MV-4-11 (cell line): ENCODE measurements around the gene ATP13A2.

Experiments used
- DNase-seq: peaks from one replicate; lab custom pipeline; 2025; lab: John Stamatoyannopoulos, UW

Gene ATP13A2, protein sequence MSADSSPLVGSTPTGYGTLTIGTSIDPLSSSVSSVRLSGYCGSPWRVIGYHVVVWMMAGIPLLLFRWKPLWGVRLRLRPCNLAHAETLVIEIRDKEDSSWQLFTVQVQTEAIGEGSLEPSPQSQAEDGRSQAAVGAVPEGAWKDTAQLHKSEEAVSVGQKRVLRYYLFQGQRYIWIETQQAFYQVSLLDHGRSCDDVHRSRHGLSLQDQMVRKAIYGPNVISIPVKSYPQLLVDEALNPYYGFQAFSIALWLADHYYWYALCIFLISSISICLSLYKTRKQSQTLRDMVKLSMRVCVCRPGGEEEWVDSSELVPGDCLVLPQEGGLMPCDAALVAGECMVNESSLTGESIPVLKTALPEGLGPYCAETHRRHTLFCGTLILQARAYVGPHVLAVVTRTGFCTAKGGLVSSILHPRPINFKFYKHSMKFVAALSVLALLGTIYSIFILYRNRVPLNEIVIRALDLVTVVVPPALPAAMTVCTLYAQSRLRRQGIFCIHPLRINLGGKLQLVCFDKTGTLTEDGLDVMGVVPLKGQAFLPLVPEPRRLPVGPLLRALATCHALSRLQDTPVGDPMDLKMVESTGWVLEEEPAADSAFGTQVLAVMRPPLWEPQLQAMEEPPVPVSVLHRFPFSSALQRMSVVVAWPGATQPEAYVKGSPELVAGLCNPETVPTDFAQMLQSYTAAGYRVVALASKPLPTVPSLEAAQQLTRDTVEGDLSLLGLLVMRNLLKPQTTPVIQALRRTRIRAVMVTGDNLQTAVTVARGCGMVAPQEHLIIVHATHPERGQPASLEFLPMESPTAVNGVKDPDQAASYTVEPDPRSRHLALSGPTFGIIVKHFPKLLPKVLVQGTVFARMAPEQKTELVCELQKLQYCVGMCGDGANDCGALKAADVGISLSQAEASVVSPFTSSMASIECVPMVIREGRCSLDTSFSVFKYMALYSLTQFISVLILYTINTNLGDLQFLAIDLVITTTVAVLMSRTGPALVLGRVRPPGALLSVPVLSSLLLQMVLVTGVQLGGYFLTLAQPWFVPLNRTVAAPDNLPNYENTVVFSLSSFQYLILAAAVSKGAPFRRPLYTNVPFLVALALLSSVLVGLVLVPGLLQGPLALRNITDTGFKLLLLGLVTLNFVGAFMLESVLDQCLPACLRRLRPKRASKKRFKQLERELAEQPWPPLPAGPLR

DNA sequence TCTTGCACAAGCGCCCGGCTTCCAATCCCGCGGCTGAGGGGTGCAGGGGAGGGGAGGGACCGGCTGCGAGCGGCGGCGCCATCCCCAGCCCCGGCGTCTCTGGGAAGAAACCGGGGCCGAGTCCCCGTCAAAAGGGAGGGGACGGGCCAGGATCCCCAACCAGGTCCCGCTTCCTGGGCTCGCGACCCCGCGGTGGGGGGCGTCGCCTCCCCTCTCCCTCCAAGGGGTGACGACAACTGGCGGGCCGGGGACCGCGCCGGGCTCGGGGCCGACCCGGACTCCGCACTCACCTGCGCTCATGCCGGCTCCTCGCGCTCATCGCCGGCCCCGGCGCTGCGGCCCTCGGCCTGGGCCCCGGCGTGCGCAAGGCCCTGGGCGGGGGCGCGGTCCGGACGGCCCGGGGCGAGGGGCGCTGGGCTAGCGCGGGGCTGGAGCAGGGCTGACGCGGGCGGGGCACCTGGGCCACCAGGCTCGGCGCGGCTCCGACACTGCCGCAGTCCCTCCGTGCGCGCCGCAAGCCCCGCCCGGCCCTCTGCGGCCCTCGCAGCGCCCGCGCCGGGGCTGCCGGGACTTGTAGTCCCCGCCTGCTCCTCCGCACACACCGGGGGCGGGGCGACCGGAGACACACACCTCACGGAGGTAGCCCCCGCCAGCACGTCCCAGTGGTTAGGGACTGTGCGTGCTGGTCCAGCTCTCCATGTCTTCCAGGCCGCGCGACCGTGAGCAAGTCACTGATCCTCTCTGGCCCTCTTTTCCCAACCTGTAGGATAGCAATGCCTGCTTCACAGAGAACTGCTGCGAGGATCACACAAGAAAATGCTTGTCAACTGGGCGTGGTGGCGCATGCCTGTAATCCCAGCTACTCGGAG lies at the start of gene ATP13A2:
TSS of gene ATP13A2 (minus strand) at position 490 of the 869 bp plus-strand sequence. CDS start at position 300, 190 bp downstream.
- DNase-seq = peak; percentile 48

DNA sequence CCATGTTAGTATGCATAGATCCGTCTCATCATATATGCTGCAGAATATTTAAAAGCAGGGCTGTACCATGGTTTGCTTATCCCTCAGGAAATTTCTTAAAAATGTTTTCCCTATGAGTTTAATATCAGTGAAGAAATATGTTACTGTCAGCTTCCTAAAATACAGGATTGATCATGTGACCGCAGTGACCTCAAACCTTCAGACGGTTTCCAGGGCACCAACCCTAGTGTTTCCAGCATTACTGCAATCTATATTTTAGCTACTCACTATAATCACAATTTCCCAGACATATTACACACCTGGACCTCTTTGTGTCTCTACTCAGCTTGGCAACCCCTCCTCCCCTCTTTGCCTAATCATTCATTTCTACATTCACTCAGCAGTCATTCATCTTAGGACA lies 49.8 kb upstream of the ATP13A2 start:
- peak; percentile 54 for DNase-seq

DNA sequence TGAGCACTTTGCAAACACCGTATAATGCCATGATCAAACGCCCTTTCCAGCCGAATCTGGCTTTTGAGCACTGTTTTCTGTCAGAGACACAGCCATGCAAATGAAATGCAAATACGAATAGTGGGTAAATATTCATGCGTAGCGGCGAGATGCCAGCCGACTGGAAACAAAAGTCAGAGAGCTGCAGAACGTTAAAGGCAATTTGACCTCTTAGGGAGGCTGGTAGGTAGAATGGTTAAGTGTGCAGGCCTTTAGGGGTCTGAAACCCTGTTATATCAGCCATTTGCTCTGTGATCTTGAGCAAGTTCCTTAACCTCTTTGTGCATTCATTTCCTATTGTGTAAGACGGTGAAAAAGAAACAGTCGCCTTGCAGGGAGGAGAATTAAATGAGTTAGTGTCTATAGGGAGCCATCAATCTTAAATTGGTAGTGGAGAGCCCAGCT lies 48.6 kb upstream of the ATP13A2 start:
- DNase-seq = peak; percentile 80

DNA sequence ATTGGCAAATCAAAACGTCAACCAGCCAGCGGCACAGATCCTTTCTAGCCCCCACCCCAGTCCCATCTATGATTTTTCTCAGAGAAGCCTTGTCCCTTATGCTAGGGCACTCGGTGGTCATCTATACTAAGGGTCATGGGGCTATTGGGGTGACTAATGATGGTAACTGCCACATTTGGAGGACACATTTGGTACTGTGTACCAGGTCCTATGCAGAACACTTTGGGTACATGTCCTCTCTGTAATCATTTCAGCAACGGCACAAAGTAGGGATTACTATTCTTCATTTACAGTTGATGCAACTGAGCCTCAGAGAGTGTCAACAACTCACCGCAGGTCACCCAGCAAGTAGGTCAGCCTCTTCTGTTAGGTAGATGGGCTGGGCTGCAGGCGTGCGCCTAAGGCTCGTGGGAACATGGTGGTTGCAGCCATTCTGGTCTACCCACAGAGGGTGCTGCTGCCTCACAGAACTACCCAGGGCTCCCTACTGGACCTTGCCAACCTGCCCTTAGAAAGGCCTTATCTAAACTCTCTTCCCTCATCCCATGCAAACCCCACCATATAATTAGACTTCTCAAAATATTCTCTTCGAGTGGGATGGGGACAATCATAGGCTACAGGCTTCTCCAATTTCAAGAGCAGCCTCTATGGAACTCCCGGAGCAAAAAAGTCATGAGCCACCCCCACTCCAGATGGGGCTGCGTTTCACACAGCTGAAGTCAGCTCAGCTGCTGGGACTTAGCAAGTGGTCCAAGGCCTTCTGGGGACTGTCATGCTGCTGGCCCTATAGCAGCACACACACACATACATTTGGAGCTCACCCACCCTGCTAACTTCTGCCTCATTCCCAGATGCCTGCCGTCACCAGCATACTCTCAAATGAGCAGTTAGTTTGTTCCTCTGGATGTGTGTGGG lies 47.9 kb upstream of the ATP13A2 start:
- DNase-seq = peak; percentile 72

DNA sequence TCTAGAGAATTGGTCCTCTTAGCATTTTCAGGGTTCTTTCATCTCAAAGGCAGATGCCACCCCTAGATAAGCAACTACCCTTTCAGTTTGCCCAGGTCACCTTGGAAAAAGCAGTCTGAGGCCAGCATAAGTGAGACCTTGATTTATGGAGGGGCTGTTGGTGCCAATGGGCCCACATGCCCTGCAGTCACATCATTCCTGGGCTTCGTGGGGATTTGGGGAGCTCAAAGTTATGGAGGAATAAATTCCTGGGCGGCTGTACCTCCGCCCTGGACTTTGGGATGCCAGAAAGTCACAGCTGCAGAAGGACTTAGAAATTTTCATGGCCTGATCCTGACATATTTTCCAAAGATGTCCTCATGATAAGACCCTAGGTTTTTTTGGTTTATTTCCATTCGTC lies 44.8 kb upstream of the ATP13A2 start:
- DNase-seq = no peak

DNA sequence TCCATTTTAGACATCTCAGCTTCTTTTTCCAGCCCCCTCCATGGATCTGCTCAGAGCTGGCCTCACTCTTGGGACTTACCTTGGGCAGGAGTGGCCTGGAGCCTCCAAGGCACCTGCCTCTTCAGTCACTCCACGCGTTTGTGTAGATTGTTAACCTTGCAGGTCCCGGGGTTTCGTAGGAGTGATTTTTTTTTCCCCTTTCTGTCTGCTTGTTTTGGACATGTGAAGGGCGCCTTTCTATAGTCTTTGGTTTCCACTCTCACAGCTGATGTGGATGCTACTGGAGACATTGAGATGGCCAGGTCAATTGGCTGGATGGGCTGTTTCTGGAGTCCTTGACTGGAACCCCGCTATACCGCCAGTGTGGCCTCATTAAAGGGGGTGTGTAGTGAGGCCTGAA lies 44.1 kb upstream of the ATP13A2 start:
- DNase-seq = no peak

DNA sequence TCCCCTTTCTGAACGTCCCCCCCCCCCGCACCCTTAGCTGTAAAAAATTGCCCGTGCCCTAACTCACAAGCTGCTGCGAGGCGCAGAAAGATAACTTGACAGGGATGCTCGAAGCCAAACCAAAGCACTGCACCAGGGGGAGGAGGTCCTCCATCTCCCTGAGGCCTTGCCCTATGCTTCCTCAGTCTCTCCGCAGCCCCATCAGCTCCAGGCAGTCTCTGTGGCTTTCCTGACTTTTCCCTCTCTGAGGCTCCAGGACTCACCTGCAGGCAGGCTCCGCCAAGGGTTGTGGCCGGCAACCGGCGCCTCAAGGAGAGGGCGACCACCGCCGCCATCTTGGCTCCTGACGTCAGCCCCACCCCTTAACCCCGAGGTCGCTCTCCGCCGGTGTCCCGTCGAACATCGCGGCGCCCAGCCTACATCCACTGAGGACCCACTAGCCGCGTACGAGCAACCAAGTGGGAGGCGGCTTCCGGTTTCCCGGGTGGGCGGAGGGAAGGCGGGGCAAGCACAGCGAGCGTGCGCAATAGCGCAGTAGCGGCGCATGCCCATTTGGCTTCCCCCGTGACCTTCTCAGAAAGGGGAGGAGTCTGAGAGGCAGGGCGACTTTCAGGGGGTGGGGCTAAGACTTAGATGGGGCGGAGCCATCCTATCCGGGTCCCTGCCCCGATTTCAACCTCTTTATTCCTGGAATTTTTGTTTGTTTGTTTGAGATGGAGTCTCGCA lies 42.1 kb upstream of the ATP13A2 start, which contains the start of gene SDHB:
TSS of gene SDHB (minus strand) at position 348 of the 726 bp plus-strand sequence. CDS start at position 335, 13 bp downstream.
- peak; percentile 96 for DNase-seq

DNA sequence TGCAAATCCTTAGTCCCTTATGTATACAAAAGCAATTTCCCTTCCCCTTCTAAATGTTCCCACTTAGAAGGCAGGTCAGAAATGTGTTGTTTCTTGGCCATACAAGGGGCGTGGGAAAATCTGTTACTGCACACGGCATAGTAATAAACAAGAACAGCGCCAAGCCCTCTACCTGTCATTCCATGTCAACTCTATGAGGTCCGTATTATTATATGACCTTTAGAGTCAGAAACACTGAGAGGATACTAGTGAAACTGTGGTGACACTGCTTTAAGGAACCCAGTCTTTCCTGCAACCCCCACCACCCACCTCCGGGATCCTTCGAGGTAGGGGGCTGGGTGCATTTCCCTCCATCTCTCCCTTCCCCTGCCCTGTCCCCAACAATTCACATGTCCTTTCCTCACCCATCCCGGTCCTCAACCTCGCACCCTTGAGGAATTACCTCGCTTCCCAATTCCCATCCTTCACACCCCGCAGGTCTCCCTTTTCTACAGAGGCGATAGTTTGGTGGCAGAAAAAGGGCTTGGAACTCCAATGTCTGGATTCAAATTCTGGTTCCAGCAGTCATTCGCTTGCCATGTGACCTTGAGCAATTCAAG lies 41.5 kb upstream of the ATP13A2 start:
- peak; percentile 38 for DNase-seq

DNA sequence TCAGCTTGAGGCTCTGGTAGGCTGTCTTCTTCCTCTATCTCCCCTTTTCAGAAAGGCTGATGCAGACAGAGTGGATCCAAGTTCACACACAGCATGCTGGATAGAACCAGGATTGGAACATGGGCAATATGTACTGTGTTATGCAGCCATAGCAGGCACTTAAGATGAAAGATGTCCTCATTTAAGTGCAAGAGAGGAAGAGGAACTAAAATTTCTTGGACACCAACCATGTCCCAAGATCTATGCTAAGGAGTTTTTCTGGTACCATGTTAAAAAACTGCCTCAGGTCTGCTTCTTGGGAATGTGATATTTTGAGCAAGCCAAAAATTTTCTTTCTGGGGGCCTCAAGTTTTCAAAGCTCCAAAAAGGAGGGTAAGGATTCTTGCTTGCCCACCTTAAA lies 40.9 kb upstream of the ATP13A2 start:
- DNase-seq = peak; percentile 38

DNA sequence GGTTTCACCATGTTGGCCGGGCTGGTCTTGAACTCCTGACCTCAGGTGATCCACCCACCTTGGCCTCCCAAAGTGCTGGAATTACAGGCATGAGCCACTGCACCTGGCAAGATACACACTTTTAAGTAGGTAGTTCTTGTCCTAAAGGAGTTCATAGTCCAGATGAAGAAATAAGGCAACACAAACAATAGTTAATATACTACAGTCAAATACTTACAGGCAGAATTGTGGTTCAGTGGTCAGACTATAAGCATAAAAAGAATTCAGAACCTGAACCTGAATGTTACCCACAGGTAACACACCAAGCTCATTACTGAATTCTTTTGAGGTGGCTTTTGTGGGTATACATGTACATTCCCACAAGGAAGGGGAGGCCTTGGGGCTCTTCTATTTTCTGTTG lies 40.3 kb upstream of the ATP13A2 start:
- no peak for DNase-seq

DNA sequence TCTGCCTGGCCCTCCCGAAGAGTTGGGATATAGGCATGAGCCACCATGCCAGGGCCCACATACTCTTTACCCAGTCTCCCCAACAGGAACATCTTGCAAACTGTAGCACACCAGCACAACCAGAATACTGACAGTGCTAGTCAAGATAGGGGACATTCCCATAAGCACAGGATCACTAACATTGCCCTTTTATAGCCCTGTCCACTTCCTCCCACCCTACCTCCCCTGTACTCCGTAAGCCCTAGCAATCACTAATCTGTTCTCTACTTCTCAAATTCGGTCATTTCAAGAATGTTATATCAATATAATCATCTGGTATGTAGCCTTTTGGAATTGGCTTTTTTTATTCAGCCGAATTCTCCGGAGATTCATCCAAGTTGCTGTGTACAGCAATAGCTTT lies 36.2 kb upstream of the ATP13A2 start:
- no peak for DNase-seq

DNA sequence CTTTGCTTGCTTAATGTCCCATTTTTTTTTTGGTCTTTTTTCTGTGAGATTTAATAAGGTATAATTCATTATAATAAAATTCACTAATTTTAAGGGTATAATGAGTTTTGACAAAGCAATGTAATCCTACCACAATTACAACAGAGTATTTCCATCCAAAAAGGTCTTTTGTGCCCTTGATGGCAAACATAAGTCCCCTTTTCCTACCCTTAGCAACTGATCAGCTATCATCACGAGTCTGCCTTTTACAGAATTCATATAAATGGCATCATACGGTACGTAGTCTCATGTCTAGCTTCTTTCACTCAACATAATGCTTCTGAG lies 34.6 kb upstream of the ATP13A2 start:
- no peak for DNase-seq

DNA sequence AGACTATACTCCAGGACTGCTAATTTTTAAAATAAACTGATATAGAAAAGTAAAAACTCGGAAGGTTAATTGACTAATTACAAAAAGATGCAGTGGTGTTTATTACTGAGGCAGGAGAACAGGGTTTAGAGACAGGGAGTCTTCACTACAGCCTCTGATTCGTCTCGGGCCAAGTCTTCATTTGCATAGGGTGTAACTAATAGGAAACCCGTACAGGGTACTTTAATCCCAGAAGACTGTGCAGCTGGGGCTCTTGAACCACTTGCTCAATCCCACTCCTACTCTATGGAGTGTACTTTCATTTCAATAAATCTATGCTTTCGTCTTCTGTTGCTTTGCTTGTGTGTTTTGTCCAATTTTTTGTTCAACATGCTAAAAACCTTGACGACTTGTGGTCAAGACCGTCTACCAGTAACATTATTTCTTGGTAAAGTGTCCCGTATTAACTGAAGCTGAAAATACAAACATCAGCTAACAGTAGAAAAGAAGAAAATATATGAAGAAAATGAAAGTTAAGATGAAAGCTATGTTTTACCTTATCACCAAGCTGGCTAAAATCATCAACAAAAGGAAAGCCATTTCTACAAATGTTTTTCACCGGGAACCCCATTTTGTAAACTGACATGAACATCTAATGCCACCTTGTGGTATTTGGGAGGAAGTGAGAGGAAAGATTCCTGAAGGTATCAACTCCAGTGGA lies 34.1 kb upstream of the ATP13A2 start:
- DNase-seq = peak; percentile 48

DNA sequence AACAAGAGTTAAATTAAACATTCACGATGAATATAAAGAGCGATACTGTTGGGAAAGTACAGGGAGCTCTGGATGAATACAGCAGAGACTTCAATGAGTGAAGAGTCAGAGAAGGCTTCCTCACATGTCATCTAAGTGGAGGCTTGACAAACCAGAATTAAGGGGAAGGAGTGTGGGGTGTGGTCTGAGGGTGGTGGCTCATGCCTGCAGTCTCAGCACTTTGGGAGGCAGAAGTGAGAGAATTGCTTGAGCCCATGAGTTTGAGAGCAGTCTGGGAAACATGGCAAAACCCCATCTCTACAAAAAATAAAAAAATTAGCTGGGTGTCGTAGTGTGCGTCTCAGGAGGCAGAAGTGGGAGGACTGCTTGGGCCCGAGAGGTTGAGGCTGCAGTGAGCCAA lies 33.4 kb upstream of the ATP13A2 start:
- peak; percentile 63 for DNase-seq

DNA sequence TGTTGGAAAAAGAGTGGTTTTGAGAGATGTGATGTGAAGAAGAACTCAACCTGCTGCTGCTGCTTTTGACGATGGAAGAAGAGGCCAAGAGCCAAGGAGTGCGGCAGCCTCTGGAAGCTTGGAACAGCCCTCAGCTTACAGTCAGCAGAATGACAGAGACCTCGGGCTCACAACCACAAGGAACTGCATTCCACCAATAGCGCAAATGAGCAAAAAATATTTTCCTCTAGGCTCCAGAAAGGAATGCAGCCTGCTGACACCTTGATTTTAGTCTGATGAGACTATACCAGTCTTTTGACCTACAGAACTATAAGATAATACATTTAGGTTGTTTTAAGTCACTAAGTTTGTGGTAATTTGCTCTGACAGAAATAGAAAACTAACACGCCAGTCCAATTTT lies 31.9 kb upstream of the ATP13A2 start:
- DNase-seq = no peak

DNA sequence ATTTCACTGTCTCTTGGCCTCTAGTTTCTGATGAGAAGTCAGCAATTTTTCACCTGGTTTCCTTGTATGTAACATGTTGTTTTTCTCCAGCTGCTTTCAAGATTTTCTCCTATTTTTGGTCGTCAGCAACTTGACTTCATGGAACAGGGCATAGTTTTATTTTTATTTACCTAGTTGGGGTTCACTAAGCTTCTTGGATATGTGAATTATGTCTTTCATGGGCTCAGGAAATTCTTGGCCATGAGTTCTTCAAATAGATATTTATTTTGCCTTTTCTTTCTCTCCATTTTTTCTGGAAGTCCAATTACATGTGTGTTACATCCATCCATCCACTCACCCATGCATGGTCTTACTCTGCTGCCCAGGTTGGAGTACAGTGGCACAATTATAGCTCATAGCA lies 28.4 kb upstream of the ATP13A2 start:
- DNase-seq = no peak

DNA sequence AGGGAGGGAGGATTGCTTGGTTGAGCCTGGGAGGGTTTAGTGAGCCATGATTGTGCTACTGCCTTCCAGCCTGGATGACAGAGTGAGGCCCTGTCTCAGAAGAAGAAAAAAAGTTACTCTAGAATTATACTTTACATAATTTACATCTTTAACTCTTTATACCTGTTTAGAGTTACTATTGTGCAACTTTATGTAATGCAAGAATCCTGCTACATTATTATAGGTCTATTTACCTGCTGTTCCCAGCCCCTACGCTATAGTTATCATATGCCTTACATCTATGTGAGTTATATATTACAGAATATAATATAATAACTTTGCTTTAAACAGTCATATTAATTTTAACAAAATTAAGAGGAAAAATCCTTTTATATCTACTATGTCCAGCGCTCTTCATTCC lies 27.8 kb upstream of the ATP13A2 start:
- DNase-seq = no peak

DNA sequence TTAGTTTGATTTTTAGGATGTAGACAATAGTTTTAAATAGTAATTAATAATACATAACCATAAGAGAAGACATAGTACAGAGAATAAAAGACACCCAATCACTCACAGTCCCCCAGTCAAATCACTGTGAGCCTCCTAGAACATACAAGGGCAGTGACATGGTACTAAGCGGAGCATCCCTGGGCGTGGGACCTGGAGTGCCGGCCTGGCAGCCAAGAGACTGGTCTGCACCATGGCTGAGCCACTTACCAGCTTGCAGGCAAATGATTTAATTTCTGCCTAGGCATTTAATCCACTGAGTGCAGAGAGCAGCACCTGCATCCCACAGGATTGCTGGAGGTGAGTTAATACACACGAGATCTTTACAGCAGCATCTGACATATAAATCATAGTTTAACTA lies 21.8 kb upstream of the ATP13A2 start:
- no peak for DNase-seq

DNA sequence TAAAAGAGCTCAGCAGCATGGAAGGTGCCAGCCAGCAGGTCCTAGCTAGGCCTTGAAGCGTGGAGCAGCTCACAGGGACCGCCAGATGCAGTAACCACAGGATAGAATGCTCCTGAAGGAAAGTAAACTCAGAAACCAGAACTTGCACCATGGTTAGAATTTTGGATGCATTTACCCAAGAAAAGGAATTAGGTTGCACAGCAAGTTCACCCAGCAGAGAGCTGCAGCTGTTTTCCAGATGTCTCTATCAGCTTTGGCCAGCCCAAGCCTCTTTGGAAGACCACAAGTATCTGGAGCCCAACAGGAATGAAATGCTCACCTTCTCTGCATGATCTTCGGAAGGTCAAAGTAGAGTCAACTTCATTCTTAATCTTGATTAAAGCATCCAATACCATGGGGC lies 21.0 kb upstream of the ATP13A2 start:
- DNase-seq = no peak
